GM12878 (cell line): ENCODE measurements around the gene MRPS23. TPM values are rescaled to one million over a fixed set of nuclear protein-coding genes. Genes with fewer than 3 reads are reported as not detected.

ENCODE experiments used
- BHLHE40 ChIP-seq, 2 experiments: fragments of 450-650 bp in 1 of 2; IDR thresholded peaks; 2 replicates each; pipeline ENCODE4 v1.6.1; 2011 to 2017; ENCODE audit warnings: low read depth in 2 of 2, borderline replicate concordance in 1 of 2, improper control_type of control experiment in 1 of 2, low read length in 1 of 2, mild to moderate bottlenecking in 1 of 2
- CTCF ChIP-seq, 3 experiments: IDR thresholded peaks in 2 of 3; conservative IDR thresholded peaks in 1 of 3; 2 replicates each; pipeline ENCODE4 v1.5.1; 2011; ENCODE audit warnings: low read depth in 3 of 3, low read length in 3 of 3, mild to moderate bottlenecking in 3 of 3, control low read depth in 2 of 3, moderate library complexity in 2 of 3, inconsistent platforms in 1 of 3, mixed read lengths in 1 of 3; ENCODE audit not compliant: control insufficient read depth in 2 of 3, insufficient read depth in 1 of 3; ENCODE audit errors: extremely low read depth in 1 of 3
- E2F8 ChIP-seq: fragments of 450-650 bp; IDR thresholded peaks from 2 replicates; pipeline ENCODE4 v1.6.1; 2018; ENCODE audit warnings: mild to moderate bottlenecking, low read depth, moderate library complexity; ENCODE audit not compliant: partially characterized antibody
- EGR1 ChIP-seq, 2 experiments: IDR thresholded peaks; 1 replicate in 1 of 2; 2 replicates in 1 of 2; pipeline ENCODE4 v1.6.1; 2011 to 2012; ENCODE audit warnings: low read depth in 2 of 2, low read length in 2 of 2, borderline replicate concordance in 1 of 2, mild to moderate bottlenecking in 1 of 2, moderate library complexity in 1 of 2
- GABPA ChIP-seq: IDR thresholded peaks from 2 replicates; pipeline ENCODE4 v1.6.1; 2014; ENCODE audit warnings: antibody characterized with exemption, low read depth, mild to moderate bottlenecking, inconsistent platforms
- NKRF ChIP-seq: fragments of 450-650 bp; conservative IDR thresholded peaks from 2 replicates; pipeline ENCODE4 v1.6.1; 2017; ENCODE audit warnings: mild to moderate bottlenecking, moderate library complexity
- NRF1 ChIP-seq: conservative IDR thresholded peaks from 2 replicates; pipeline ENCODE4 v1.6.1; 2011; ENCODE audit warnings: mild to moderate bottlenecking, low read depth, low read length, improper control_type of control experiment
- SRF ChIP-seq, 2 experiments: IDR thresholded peaks; 2 replicates each; pipeline ENCODE4 v1.6.1; 2011; ENCODE audit warnings: low read depth in 2 of 2, low read length in 2 of 2, mild to moderate bottlenecking in 1 of 2, moderate library complexity in 1 of 2
- TCF3 ChIP-seq: IDR thresholded peaks from 2 replicates; pipeline ENCODE4 v1.6.1; 2012; ENCODE audit warnings: low read depth, mild to moderate bottlenecking, low read length, borderline replicate concordance; ENCODE audit not compliant: insufficient read depth
- ZBED1 ChIP-seq: IDR thresholded peaks from 2 replicates; pipeline ENCODE4 v1.6.1; 2016; ENCODE audit warnings: borderline replicate concordance
- ZSCAN29 ChIP-seq: fragments of 450-650 bp; IDR thresholded peaks from 2 replicates; pipeline ENCODE4 v1.6.1; 2017; ENCODE audit warnings: mild to moderate bottlenecking, moderate library complexity
- polyA plus RNA-seq, 11 experiments: library from polyadenylated mRNA; depleted of rRNA in 4 of 11; unstranded in 6 of 11; stranded (reverse) in 5 of 11; fragments of >200 nt; fragmentation: Nextera tagmentation in 4 of 11; fragmentation: Illumina TruSeq in 1 of 11; extraction: Ambion mirVana in 4 of 11; extraction: Trizol in 1 of 11; gene quantifications; 1 replicate in 1 of 11; 2 replicates in 10 of 11; pipeline versions ENCODE4 v1.2.1 to v1.2.3, GENCODE V29; 2011 to 2016; ENCODE audit warnings: inconsistent platforms in 2 of 11, missing spikeins in 2 of 11, low read depth in 1 of 11
- total RNA-seq, 4 experiments: library from RNA; depleted of rRNA in 3 of 4; stranded (reverse); fragments of >200 nt in 3 of 4; fragmentation: Illumina TruSeq in 1 of 4; extraction: Trizol in 1 of 4; gene quantifications; 2 replicates each; pipeline versions ENCODE4 v1.2.1 to v1.2.3, GENCODE V29; 2013 to 2021

Gene MRPS23
- total and polyA plus RNA-seq, 10 of the 15 experiments (the other 5 are each of a cell fraction or from before 2014, with no cell fraction given) = 65.3 to 237 (median 87.9) TPM

GRCh38 chr17:57842280-57842679 is 7.6 kb downstream of the MRPS23 start (continued):
- TF ChIP-seq NKRF (no peak), E2F8 (no peak), GABPA (no peak), NRF1 (no peak), ZBED1 (no peak), SRF (IDR thresholded peaks at IDR 0.05; ENCODE audit: low read depth in 2 of 2, low read length in 2 of 2) (no peak), ZSCAN29 (no peak), EGR1 (IDR thresholded peaks at IDR 0.05; ENCODE audit: borderline replicate concordance in 1 of 2, low read depth in 2 of 2, low read length in 2 of 2) (no peak), TCF3 (no peak), CTCF (IDR thresholded peaks at IDR 0.05 in 2 of 3, conservative IDR thresholded peaks at IDR 0.05 in 1 of 3; ENCODE audit: control insufficient read depth in 2 of 3, extremely low read depth in 1 of 3, insufficient read depth in 1 of 3, low read depth in 3 of 3, low read length in 3 of 3) (no peak), BHLHE40 (IDR thresholded peaks at IDR 0.05; ENCODE audit: borderline replicate concordance in 1 of 2, low read depth in 2 of 2, low read length in 1 of 2) (no peak)
